22Rv1 (cell line): ENCODE data around the gene GALNTL6.

Experiments used
- H3K27ac ChIP-seq: fragments of 450-650 bp; 2 replicates; pipeline ENCODE4 v1.5.1; 2017
- CTCF ChIP-seq: fragments of 450-650 bp; IDR thresholded peaks from 2 replicates; pipeline ENCODE4 v1.5.1; 2017; ENCODE audit warnings: mild to moderate bottlenecking
- ZFX ChIP-seq: fragments of 450-650 bp; IDR thresholded peaks from 2 replicates; pipeline ENCODE4 v1.6.1; 2017; ENCODE audit warnings: antibody characterized with exemption, borderline replicate concordance

The GALNTL6 gene

GRCh38 chr4:172578712-172579111 is 765.5 kb downstream of the GALNTL6 start:
- no peak for TF ChIP-seq CTCF

GRCh38 chr4:172584816-172585215 is 771.6 kb downstream of the GALNTL6 start:
- H3K27ac ChIP-seq: no peak overlapping the region
- TF ChIP-seq ZFX (no peak), CTCF (no peak)

More at GRCh38 chr4:172578712-172579111, 765.5 kb downstream of the GALNTL6 start:
- no peak overlapping the region for H3K27ac ChIP-seq

GRCh38 chr4:172596206-172596605 is 783.0 kb downstream of the GALNTL6 start:
- no peak overlapping the region for H3K27ac ChIP-seq
- no peak for TF ChIP-seq ZFX
- no peak for TF ChIP-seq CTCF

GRCh38 chr4:172599554-172599953 is 786.4 kb downstream of the GALNTL6 start:
- TF ChIP-seq CTCF (no peak), ZFX (no peak)
- H3K27ac ChIP-seq: no peak overlapping the region

GRCh38 chr4:172601195-172601594 is 788.0 kb downstream of the GALNTL6 start:
- TF ChIP-seq ZFX: no peak
- no peak for TF ChIP-seq CTCF
- H3K27ac ChIP-seq: no peak overlapping the region

- no peak overlapping the region for H3K27ac ChIP-seq
- TF ChIP-seq CTCF (no peak), ZFX (no peak)
These were observed 806.0 kb downstream of the GALNTL6 start for GRCh38 chr4:172619218-172619617.

GRCh38 chr4:172619798-172620197 is 806.6 kb downstream of the GALNTL6 start:
- TF ChIP-seq ZFX (no peak), CTCF (no peak)

More at GRCh38 chr4:172619798-172620197, 806.6 kb downstream of the GALNTL6 start:
- no peak overlapping the region for H3K27ac ChIP-seq
